Left ventricle myocardium inferior (tissue), 1 donor: ENCODE results near the gene AMMECR1. TPM values are rescaled to one million over a fixed set of nuclear protein-coding genes. Genes with fewer than 3 reads are reported as not detected.

ENCODE experiments used
- DNase-seq: peaks from one replicate; pipeline ENCODE4 v3.0.0-alpha.2; 2020
- H3K27ac ChIP-seq: fragments of 200-600 bp; replicated peaks from 2 replicates; pipeline ENCODE4 v1.8.0; 2021
- H3K27me3 ChIP-seq: fragments of 200-600 bp; 2 replicates; pipeline ENCODE4 v1.8.0; 2021; ENCODE audit warnings: low read depth
- H3K36me3 ChIP-seq: fragments of 200-600 bp; 2 replicates; pipeline ENCODE4 v1.8.0; 2021
- H3K4me1 ChIP-seq: fragments of 200-600 bp; 2 replicates; pipeline ENCODE4 v1.8.0; 2021
- H3K4me3 ChIP-seq: fragments of 200-600 bp; 2 replicates; pipeline ENCODE4 v1.8.0; 2021; ENCODE audit warnings: mild to moderate bottlenecking, moderate library complexity
- H3K9me3 ChIP-seq: fragments of 200-600 bp; replicated peaks from 2 replicates; pipeline ENCODE4 v1.8.0; 2021
- CTCF ChIP-seq: fragments of 200-600 bp; IDR thresholded peaks from 2 replicates; pipeline ENCODE4 v1.8.0; 2021; ENCODE audit warnings: antibody characterized with exemption, mild to moderate bottlenecking, borderline replicate concordance
- intact Hi-C: fragments of 100-400 bp; cut with micrococcal nuclease; formaldehyde crosslinking; loops from one replicate; pipeline ENCODE4 v1.11.0; 2022
- total RNA-seq: library from RNA; stranded (reverse); fragmentation: NEBNext Ultra II Directional; extraction: Animal tissue kit (Norgen Biotek cat#: 25700); gene quantifications from one replicate; pipeline ENCODE4 v1.2.1, GENCODE V29; 2021
- donor health status: DM: no; HTN: yes; CAD: no; lungs with severe emphysema.

Gene AMMECR1
- total RNA-seq, 1 donor from 2014 or later: 0.91 TPM

- H3K27ac ChIP-seq: peak overlapping the region; percentile 51
- H3K9me3 ChIP-seq: no peaks in the 10 kb centered on the region
Measured at GRCh38 chrX:110145311-110145710, 172.6 kb downstream of the AMMECR1 start.

More at GRCh38 chrX:110145311-110145710, 172.6 kb downstream of the AMMECR1 start:
- DNase-seq: no peak
- H3K4me1 ChIP-seq: peaks cover 43% of the 10 kb centered on the region
- no peak overlapping the region for H3K4me3 ChIP-seq
- H3K36me3 ChIP-seq: no peaks in the 10 kb centered on the region
- TF ChIP-seq CTCF: no peak
- intact Hi-C loops: loop anchor here (5.0 kb wide), 1 partner anchor 233 kb away; no protein-coding TSS in a partner anchor
- H3K27me3 ChIP-seq: no peaks in the 10 kb centered on the region

Other genes with a start within 250 kb of the AMMECR1 start
- gene RTL9, start 40.8 kb upstream of the AMMECR1 start, total RNA-seq: 0.66 TPM